Activated CD4-positive, CD25-positive, alpha-beta regulatory T cell treated with anti-CD3 and anti-CD28 coated beads, Interleukin-2, amount 50 U/mL, for 72 hours (primary cell): Measurements from ENCODE around the gene CERK.

ENCODE experiments used
- DNase-seq: peaks from one replicate; pipeline ENCODE4 v3.0.0; 2021

CERK gene

DNA sequence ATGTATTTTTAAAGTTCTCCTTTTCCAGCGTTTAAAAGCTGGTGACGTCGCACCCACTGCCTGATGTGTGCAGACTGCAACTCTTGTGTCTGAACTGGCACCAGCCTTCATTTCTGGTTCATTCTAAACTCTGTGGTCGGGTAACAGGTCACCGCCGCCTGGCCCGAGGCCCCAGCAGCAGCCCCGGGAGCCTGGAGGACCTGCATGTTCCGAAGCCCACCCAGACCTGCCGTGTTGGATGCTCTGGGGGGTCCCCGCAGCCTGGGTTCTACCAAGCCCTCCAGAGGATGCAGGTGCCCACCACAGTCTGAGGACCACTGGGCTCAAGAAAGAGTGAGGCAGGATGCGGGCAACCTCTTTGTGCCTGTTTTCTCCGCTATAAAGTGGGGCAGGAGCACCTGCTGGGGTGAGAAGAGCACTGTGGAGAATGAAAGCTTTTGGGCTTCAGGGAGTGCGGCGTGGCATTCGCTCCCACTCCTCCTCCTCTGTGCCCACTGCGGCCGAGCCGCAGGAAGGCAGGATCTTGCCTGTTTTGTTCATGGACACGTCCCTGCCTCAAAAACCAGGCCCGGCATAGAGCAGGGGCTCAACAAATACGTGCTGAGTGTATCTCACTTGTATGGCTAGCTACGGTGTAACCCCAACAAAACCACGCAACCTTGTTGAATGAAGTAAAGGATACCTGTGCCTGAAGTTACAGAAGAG, 40.1 kb downstream of the CERK start:
- DNase-seq, result no peak

DNA sequence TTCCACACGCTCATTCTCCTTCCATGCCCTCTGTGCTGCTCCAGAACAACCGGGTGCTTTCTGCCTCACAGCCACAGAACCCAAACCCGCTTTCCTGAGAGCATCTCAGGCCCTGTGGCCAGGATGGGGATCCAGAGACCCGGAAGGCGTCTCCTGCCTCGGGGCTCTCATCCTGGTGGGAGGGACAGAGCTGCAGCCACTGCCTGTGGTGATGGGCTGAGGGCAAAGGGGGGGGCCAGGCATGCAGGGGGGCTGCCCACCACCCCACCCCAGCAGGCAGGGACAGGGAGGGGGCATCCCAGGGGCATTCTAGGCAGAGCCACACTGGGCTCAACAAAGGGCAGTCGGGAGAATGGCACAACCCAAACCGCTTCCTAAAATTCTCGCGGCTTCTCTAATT, 41.4 kb downstream of the CERK start:
- DNase-seq, result no peak

DNA sequence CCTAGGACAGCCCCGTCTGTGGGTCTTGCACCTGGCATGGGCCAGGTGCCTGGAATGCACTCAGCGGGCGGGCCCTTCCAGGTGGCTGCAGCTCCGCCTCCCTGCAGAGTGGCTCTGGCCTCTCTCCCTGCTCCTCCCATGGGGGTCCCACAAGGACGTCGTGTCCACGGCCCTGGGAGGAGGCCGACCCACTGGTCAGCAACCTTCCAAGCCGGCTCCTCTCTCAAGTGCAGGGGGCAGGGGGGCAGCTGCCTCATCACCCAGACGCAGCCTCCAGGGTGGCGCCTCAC, 41.9 kb downstream of the CERK start:
- DNase-seq, result no peak

DNA sequence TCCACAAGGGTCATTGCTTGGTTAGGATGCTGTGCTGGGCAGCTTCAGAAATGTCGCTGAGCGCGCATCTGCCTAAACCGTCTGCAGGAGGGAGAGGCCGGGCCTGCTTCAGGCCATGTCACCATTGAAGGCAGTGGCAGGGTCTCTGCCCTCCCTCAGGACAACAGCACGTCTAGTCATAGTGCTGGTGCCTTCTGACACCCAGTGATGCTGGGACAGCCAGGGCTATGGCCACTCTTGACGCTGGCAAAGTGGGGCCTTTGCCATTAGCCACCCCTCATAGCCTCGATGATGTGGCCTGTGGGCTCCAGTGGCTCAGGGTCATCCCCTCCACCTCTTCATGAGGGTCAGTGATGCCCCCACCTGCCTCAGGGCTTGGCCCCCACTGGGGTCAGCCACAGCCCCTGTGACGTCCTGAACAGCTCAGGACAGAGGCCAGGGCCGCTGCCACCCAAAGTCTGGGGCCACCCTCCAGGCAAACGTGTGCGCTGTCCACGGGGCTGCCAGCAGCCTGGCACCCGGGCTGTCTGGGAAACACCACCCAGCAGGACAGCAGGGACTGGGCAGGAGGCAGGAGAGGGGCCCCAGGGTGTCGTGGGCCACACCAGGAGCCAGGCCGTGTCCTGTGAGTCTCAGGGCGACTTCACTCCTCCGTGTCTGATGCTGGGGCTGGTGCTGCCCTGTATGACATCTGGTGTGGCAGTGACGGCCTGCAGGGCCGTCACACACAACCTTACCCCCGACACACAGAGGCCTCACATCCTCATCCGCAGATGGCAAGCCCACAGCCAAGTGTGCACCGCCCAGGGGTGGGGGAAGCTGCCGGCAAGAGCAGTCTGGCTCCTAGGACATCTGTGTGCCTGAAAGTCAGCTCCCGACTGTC, 42.5 kb downstream of the CERK start:
- no peak for DNase-seq

DNA sequence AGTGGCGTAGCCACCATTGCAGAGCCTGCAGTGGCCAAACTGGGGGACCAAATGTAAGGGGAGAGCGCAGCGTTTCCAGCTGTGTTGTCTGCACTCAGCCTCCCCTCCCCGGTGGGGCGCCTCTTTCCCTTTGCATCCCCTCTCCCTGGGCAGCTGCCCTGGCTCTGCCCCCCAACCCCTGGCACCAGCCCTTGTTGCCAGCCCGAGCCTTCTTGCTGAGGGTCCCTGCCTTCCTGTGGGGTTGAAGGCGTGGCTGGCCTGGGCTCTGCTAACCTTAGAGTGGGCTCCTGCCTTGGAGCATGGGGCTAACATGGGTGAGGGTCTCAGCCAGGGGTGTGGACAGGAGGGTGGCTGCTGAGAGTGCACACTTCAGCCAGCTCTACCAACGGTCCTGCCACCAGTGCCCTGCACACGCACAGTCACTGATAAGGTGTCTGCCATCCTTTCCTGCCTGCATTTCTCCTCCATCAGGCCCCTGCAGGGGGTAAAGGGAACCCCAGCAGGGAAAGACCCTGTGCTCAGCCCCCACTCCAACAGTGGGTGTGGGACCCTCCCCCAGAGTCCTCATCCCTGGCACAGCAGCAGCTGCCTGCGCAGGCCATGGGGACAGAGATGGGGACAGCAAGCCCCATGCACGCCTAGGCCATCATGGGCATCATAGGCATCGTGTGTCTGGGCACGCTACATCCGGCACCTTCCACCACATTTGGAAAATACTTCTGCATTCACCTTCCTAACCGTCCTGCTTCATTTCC, 43.5 kb downstream of the CERK start:
- DNase-seq, result no peak

DNA sequence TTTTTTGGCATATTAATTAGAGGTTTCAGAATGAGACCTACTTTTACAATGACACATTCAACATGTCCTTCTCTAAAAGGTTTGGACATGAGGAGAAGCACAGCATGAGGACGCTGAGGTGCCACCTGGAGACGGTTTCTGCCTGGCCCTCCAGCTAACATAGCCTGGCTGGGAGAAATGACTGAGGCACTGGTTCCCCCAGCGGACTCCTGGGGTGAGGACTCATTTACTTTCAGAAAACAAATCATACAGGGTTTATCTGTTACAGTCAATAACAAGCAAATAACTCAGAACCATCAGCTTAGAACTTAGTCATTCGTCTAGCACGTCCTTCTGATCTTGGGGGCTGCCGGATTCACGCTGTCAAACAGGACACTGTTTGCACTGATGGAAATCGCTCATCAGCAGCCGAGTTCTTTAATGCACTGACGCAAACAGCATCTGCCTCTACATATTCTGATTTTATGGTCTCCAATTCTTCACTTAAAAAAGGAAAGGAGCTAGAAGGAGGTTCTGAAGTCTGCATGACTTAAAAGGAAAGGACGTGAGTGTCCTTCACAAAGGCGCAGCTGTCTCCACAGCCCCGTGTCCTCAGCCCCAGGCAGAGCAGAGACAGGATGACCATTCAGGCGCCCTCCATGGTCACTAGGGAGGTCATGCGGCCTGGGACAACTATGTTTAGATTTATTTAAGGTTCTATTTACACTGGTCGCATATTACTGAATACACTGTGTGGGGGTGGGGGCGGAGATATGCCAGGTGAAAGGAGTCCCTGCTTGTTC, 44.2 kb downstream of the CERK start:
- DNase-seq, result no peak

DNA sequence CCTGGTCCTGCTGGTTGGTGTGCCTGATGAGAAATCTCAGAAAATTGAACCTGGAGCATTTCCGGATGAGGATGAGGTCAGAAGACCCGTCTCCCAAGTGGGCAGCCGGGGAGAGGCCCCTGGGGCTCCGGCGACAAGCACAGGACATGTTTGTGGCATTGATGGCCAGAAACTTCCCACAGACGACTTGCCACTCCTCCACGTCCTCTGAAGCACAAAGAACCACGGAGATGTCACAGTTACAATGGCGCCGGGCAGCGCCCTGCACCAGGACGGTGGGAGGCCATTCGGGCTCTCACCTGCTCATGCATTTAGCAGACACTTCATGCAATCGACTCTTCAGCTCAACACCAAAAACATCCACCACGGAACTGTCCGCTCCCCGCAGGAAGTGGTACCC, 46.5 kb downstream of the CERK start:
- DNase-seq, result no peak

DNA sequence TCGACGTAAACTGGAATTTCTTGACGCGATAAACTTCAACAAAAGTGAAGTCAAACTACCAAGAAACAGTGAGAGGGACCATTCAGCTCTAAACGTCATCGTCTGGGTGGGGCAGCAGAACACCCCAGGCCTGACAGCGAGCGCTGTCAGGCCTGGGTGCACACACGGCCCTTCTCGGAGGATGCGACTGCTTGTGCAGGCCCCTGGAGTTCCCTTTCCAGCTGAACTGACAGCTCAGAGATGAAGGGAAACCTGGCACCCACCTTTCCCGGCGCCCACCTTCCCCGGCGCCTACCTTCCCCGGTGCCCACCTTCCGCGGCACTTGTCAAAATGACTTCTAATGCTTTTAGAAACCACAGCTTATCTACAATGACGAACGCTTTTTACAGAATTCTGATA, 47.9 kb downstream of the CERK start:
- DNase-seq, result no peak

DNA sequence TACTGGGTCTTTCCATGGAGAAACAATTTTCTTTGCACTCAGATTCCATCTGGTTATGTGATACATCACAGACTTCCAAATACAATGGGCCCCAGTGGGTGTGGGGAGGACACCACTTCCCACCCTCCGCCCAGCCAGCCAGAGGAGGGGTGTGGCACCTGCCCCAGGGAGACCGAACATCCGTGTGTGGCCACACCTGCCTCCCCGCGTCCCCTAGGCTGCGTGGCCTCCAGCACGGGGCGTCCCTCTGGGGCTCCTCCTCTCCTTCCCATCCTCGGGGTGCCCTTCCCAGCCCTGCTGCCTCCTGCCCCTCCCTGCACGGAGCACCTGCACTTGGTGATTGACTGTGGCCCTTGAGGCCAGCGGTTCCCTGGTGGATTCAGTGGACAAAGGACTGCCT, 49.1 kb downstream of the CERK start:
- DNase-seq, result no peak

DNA sequence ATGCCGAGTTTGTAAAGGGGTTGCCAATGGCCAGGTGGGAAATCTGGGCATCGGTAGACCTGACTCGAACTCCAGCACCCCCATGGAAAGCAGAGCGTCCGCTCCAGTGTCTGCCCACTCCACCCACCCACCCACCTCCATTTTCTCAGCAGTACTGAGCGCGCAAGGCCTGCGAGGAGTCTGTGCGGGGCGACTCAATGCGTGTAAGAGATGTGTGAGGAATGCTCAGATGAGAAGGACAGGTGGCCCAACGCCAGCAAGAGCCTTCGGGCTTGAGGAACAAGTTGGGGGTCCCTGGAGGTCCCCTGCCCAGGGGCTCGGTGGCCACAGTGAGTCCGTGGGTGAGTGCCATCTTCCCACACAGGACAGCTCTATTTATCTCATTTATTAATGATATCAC, 50.6 kb downstream of the CERK start:
- no peak for DNase-seq

DNA sequence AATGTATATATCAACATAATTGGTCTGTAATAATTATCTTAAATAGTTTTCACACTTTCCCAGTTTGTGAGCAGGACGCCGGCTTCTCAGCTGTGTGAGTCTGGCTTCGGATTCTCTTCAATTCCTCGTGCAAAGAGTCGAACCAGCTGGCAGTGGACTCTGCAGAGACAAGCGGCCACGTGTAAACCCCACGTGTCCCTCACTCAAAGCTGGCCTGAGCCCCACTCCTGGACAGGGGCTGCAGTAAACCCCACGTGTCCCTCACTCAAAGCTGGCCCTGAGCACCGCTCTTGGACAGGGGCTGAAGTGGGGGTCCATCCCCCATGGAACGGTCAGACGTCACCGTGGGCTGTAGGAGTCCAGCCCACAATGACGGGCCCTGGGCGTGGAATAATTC, 51.0 kb downstream of the CERK start:
- DNase-seq, result no peak

DNA sequence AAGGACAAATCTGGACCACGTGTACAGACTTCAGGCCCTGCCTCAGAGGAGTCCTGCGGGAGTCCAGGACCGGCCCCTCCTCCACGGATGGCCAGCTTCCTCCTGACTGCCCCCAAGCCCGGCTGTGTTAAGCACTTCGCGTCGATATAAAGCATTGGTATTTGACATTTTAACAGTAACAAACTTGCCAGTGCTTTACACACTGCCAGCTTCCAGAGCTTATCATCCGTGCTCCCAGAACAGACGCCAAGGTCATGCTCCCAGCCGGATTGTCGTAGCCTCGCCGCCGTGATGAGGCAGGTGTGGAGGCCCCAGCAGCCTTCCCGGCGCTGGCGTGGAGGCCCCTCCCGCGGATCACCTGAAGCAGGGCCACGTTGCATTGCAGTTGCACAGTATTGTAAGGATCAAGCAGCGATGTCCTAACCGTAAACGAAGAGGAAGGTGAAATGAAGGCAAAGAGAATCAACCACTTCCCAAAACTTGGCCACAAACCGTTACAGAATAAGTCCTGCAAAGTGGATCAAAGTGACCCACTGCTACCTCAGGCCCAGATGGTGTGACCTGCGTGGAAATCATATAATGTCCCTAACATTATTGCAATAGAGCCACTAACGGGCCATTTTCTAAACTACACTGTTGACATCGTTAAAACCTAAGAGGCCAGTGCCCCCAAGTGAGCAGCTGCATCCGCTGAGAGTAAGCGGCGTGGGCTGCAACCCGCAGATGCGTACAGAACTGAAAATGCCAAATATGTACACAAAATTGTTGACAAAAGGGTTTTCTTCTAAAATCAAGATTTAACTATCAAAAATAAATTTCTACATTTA, 51.6 kb downstream of the CERK start:
- DNase-seq, result no peak

DNA sequence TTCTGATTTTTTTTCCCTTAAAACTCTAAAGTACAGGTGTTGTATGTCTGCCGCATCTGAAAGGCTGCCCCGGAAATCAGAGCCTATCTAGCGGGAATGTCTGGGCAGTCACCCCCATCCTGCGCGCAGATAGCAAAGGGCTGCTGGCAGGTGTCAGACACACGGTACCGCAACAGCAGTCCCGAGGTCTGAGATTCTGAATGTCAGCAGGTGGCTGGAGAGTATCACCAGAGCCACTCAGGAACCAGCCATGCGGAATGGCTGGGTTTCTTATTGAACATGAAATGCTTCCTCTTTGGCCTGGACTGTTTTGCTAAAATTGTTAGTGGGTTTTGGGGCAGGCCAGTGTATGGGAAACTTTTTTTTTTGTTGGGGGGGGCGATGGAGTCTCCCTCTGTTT, 53.3 kb downstream of the CERK start:
- DNase-seq, result no peak

DNA sequence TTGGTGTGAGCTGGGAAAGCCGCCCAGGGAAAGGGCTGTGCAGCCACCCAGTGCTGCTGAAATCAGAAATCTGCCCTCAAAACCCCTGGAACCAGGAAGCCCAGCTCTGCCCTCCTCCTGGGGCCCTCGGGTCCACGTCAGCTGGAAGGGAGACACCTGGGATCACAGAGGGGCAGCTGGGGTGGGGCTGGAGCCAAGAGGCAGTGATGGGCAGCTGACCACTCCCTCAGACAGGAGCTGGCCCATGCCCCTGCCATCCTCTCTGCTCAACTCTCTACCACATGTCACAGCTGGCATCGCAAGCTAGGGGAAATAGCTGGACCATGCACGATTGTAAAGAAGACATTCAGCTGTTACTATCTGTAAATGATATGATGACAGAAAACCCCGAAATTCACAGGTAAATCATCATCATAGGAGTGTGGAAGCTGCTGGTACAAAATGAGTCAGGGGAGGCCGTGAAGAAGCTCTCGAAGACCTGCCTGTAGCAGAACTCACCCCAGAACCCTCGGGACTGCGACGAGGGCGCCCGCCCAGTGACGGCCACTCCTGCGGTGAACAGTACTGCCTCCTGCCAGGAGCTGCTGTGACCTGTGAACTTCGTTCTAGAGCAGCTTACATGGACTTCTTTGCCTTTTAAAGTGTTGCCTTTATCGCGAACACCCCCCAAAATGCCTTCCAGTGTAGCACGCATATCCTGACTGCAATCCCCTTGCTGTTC, 55.9 kb downstream of the CERK start:
- no peak for DNase-seq

DNA sequence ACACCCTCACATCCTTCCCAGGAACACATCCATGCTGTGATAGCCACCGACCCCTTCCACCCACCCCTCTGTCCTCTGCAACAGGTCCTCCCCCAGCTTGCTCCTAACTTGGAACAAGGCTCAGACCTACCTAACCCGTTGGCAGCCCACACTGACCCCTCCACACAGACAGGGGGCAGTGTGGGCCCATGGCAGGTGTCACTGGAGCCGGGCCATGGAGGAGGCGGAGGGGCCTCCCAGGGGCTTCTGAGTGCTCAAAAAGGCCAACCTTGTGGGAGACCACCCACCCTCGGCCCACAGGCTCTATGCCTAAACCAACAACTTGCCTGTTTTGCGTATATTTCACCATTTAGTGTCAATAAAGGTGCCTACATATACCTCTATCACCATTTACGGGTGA, 57.0 kb downstream of the CERK start:
- no peak for DNase-seq

DNA sequence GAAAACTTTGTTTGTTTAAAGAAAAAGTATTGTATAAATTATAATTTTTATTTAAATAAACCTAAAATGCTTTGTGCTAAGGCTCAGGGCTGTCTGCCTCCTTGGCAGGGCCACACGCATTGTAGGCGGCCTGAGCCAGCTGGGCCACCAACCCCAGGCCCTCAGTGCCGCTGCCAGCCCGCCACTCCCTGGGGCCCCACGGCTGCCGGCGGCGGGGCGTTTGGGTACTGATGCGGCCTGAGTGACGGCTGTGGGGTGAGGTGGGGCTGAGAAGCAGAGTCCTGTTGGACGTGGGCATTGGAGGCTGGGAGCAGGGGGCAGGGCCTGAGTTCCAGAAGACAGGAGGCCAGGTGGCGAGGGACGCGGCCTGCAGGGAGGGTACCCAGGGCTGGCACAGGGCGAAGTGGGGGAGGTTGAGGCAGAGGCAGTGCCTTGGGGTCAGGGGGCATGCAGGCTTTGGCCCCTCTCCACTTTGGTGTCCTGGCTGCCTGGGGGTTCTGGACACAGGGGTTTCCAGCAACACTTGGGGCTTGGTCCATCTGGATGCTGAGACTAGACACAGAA, 58.3 kb downstream of the CERK start:
- no peak for DNase-seq

DNA sequence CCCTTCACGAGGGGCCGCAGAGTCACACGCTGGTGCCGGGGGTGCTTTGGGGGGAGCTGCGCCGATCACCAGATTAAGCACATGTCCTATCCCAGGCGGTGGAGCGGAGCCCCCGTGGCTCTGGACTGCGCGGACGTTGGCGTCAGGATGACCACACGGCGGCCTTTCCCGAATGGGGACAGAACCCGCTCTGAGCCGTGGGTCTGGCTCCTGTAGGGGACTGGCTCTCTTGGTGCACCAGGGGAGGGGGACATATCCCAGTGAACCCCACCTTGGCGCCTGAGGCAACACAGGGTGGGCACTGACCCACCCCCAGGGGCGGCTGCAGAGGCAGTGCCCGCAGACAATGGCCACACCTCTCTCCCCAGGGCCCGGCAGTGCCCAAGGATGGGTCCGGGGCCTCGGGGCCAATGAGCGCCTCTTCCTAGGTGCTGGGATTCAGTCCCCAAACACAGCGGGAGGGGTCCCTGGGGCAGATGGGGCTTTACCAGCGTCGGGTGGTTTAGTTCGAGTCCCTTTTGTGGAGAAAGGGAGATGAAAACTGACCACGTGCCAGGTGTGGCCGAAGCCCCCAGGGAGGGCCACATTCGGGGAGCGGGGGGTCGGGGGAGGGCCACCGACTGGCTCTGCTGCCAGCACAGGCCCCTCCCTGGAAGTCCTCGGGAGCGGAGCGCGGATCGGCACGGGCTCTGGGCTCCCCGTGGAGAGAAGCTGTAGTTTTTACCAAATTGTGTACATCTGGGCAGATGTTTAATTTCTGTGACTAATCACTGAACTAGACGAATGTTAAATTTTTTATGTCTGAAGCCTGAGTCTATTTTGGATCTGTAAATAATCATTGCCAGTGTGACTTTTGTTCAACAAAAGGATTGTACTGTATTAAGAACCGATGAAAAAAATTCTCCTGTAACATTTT, 59.0 kb downstream of the CERK start:
- DNase-seq, result no peak

DNA sequence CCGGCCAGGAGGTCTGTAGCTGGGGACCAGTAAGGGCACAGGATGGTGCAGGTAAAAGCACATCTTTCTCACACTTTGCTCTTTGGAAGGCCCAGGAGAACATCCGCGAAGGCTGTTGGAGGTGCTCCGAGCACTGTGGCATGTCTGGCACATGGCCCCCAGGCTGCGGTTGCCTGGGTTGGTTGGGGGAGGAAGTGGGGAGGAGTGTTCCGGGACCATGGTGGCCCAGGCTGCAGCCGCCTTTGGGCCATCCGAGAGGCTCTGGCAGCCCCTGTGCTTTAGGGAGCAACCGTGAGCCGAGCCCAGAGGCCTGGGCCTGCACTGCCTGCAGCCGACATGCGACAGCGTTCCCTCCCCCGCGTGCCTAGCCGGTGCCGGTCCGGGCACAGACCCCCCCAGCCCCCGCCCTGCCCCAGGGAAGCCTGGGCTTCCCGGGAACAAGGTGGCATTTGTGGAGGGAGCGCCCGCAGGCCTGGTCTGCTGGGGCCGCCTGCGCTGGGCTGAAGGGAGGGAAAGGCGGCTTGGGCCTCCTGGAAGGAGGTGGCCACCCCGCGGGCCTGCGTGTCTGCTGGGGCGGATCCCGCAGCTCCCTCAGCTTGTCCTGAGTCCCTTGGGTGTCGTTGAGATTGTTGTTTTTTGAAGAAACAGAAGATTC, 59.9 kb downstream of the CERK start:
- DNase-seq, result no peak

DNA sequence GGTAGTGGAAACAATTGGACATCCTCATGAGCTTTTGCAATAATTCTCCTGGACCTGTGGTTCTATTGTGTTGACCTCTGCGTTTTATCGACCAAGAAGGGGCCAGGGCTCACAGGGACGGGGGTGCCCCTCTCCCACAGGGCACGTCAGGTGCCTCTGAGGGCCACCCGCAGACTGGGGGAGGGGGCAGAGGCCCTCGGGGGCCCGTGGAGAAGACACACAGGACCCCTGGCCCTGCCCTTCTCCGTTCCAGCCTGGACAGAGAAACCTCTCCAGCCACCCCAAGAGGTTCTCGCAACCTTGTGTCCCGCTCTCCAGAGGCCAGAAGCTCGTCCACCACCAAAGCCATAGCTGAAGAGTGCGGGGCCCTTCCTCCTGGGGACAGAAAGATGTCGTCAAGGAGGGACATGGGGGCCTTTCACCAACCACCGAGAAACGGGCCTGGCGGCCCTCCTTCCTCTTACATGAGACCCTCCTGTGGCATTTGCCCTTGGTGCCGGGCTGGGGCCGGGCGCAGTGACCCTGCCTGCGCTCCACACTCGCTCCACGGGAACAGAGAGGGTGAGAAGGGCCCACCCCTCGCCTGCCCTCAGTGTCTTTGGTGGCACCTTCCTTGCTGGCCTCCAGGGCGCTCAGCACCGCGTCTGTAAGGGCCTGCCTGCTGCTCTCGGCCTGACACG, 60.6 kb downstream of the CERK start:
- DNase-seq, result no peak
